DOHH2 (cell line): Measurements from ENCODE around the gene MYDGF.

Source experiments
- H3F3A ChIP-seq: fragments of 200-600 bp; sonication (generic), shearing (Covaris generic); 2 replicates; pipeline ENCODE4 v1.6.0; 2016; ENCODE audit warnings: antibody characterized with exemption, mild to moderate bottlenecking; ENCODE audit not compliant: control insufficient read depth, insufficient read depth
- H3K27ac ChIP-seq: fragments of 200-600 bp; sonication (generic); 2 replicates; pipeline ENCODE4 v1.5.1; 2014; ENCODE audit warnings: low read depth, mild to moderate bottlenecking, low read length, moderate library complexity
- H3K27me3 ChIP-seq: fragments of 200-600 bp; sonication (generic); 2 replicates; pipeline ENCODE4 v1.6.1; 2014; ENCODE audit warnings: mild to moderate bottlenecking, low read length, mixed read lengths; ENCODE audit not compliant: control insufficient read depth
- H3K36me3 ChIP-seq: fragments of 200-600 bp; sonication (generic); 2 replicates; pipeline ENCODE4 v1.6.1; 2014; ENCODE audit warnings: mild to moderate bottlenecking, low read length, moderate library complexity, mixed read lengths; ENCODE audit not compliant: control insufficient read depth
- H3K4me1 ChIP-seq: fragments of 200-600 bp; sonication (generic); 2 replicates; pipeline ENCODE4 v1.6.1; 2014; ENCODE audit warnings: mild to moderate bottlenecking, low read length, mixed read lengths; ENCODE audit not compliant: control insufficient read depth
- H3K4me2 ChIP-seq: fragments of 200-600 bp; sonication (generic); 2 replicates; pipeline ENCODE4 v1.6.0; 2014; ENCODE audit warnings: mild to moderate bottlenecking, low read length, moderate library complexity
- H3K4me3 ChIP-seq: fragments of 200-600 bp; sonication (generic); 2 replicates; pipeline ENCODE4 v1.5.1; 2014; ENCODE audit warnings: mild to moderate bottlenecking, low read length, mixed read lengths
- H3K79me2 ChIP-seq: fragments of 200-600 bp; sonication (generic); 2 replicates; pipeline ENCODE4 v1.6.1; 2014; ENCODE audit warnings: mild to moderate bottlenecking, low read length, mixed read lengths; ENCODE audit not compliant: control insufficient read depth
- H3K9me2 ChIP-seq: fragments of 200-600 bp; sonication (generic); replicated peaks from 2 replicates; pipeline ENCODE4 v1.6.1; 2014; ENCODE audit warnings: mild to moderate bottlenecking, low read length, mixed read lengths; ENCODE audit not compliant: control insufficient read depth
- H3K9me3 ChIP-seq: fragments of 200-600 bp; sonication (generic); 2 replicates; pipeline ENCODE4 v1.6.1; 2014; ENCODE audit warnings: antibody characterized with exemption, low read length, mixed read lengths; ENCODE audit not compliant: control insufficient read depth, insufficient read depth
- H4K20me1 ChIP-seq: fragments of 200-600 bp; sonication (generic); 2 replicates; pipeline ENCODE4 v1.6.0; 2014; ENCODE audit warnings: low read depth, mild to moderate bottlenecking, antibody characterized with exemption, low read length, moderate library complexity; ENCODE audit not compliant: control insufficient read depth, insufficient read depth
- CTCF ChIP-seq: fragments of 200-600 bp; sonication (generic); IDR thresholded peaks from one replicate; pipeline ENCODE4 v1.5.1; 2014; ENCODE audit warnings: antibody characterized with exemption, mild to moderate bottlenecking, low read depth, low read length; ENCODE audit not compliant: poor library complexity, severe bottlenecking
- EZH2phosphoT487 ChIP-seq: fragments of 200-600 bp; sonication (generic); IDR thresholded peaks from 2 replicates; pipeline ENCODE4 v1.6.1; 2017; ENCODE audit warnings: borderline replicate concordance, mild to moderate bottlenecking, antibody characterized with exemption, low read length, moderate library complexity, mixed read lengths

Gene MYDGF

GRCh38 chr19:4618019-4618418, 52.1 kb downstream of the MYDGF start:
- Histone ChIP-seq H3K79me2 (no peaks in the 10 kb centered on the region), H3K36me3 (no peaks in the 10 kb centered on the region), H3K4me3 (no peak overlapping the region), H3K4me1 (no peaks in the 10 kb centered on the region), H3K27me3 (0 out of 2 replicates have a peak, but pooled peaks cover 4% of the 10 kb centered on the region), H4K20me1 (no peaks in the 10 kb centered on the region), H3K9me3 (no peaks in the 10 kb centered on the region), H3F3A (no peaks in the 10 kb centered on the region), H3K27ac (no peak overlapping the region), H3K4me2 (no peak overlapping the region), H3K9me2 (no peaks in the 10 kb centered on the region)
- no peak for TF ChIP-seq EZH2phosphoT487
- TF ChIP-seq CTCF, result no peak

- Histone ChIP-seq H3K9me3 (no peaks in the 10 kb centered on the region), H3K4me3 (no peak overlapping the region), H3K4me2 (no peak overlapping the region), H3K27ac (no peak overlapping the region), H3K36me3 (no peaks in the 10 kb centered on the region), H3K79me2 (no peaks in the 10 kb centered on the region), H3K27me3 (peaks cover 10% of the 10 kb centered on the region), H4K20me1 (no peaks in the 10 kb centered on the region), H3F3A (no peaks in the 10 kb centered on the region), H3K4me1 (peaks cover 9% of the 10 kb centered on the region), H3K9me2 (no peaks in the 10 kb centered on the region)
- TF ChIP-seq CTCF (no peak), EZH2phosphoT487 (no peak)
Measured at GRCh38 chr19:4613254-4613751, 56.8 kb downstream of the MYDGF start.

- TF ChIP-seq CTCF (no peak), EZH2phosphoT487 (no peak)
Measured at GRCh38 chr19:4609878-4610511, 60.1 kb downstream of the MYDGF start.

More at GRCh38 chr19:4609878-4610511, 60.1 kb downstream of the MYDGF start:
- H3F3A ChIP-seq, result no peaks in the 10 kb centered on the region
- peaks cover 10% of the 10 kb centered on the region for H3K27me3 ChIP-seq
- H4K20me1 ChIP-seq, result no peaks in the 10 kb centered on the region
- H3K27ac ChIP-seq, result no peak overlapping the region
- peak overlapping the region; percentile 33 for H3K4me2 ChIP-seq
- no peak overlapping the region for H3K4me3 ChIP-seq
- H3K4me1 ChIP-seq, result peaks cover 9% of the 10 kb centered on the region
- H3K36me3 ChIP-seq, result no peaks in the 10 kb centered on the region
- no peaks in the 10 kb centered on the region for H3K9me2 ChIP-seq
- H3K9me3 ChIP-seq, result no peaks in the 10 kb centered on the region
- H3K79me2 ChIP-seq, result no peaks in the 10 kb centered on the region
